Measurements from ENCODE around the gene SLC41A3. TPM values are rescaled to one million over a fixed set of nuclear protein-coding genes. Genes with fewer than 3 reads are reported as not detected.

SLC41A3 gene
- total and polyA plus RNA-seq, 10 of the 15 experiments (the other 5 are each of a cell fraction or from before 2014, with no cell fraction given): 8.3 to 29.5 (median 16.7) TPM

GRCh38 chr3:125960456-125961288 lies 123.3 kb downstream of the SLC41A3 start (continued):
- TF ChIP-seq IRF3 (IDR thresholded peaks at IDR 0.05): no peak
- no peak for TF ChIP-seq SMAD5 (IDR thresholded peaks at IDR 0.05; ENCODE audit: low read depth)

- no peaks in the 10 kb centered on the region for H3K4me1 ChIP-seq (ENCODE audit: control insufficient read depth, insufficient read depth, low read length)
- ChIA-PET CTCF (no interaction called here), POLR2A (no interaction called here), RAD21 (ENCODE audit: unreplicated experiment) (no interaction called here), SMC1A (ENCODE audit: uncharacterized antibody, unreplicated experiment) (no interaction called here)
- no peaks in the 10 kb centered on the region for H3K79me2 ChIP-seq (ENCODE audit: control insufficient read depth, insufficient read depth, low read length)
- DNase-seq (ENCODE audit: low read depth, low spot score) (no peak), ATAC-seq (no peak), FAIRE-seq (no peak)
- no peak overlapping the region for H3K4me3 ChIP-seq
- H3K27me3 ChIP-seq (replicated peaks in 1 of 2; ENCODE audit: control insufficient read depth in 2 of 2, insufficient read depth in 2 of 2, low read length in 1 of 2): no peaks in the 10 kb centered on the region
- BruUV-seq (replicated peaks): no TSS peak
- in situ Hi-C loops (cut with MboI): no loop called here
- no peak for TF ChIP-seq ZNF207 (IDR thresholded peaks at IDR 0.05; ENCODE audit: borderline replicate concordance)
- no peak for TF ChIP-seq TBL1XR1 (IDR thresholded peaks at IDR 0.05; ENCODE audit: low read depth, low read length)
- TF ChIP-seq SMARCA5 (IDR thresholded peaks at IDR 0.05): no peak
- 54% methylated on average over 14 of the region's 14 CpGs for WGBS (ENCODE audit: insufficient coverage, insufficient replicate concordance, low lambda C conversion rate, missing lambda C conversion rate)
- H3K27ac ChIP-seq (ENCODE audit: control insufficient read depth, insufficient read depth): no peak overlapping the region
- intact Hi-C loops (cut with micrococcal nuclease; ENCODE audit: unreplicated experiment): no loop called here
- no peaks in the 10 kb centered on the region; the same call in 2 of the 3 replicates for H3K9me3 ChIP-seq (replicated peaks; ENCODE audit: control insufficient read depth, insufficient read depth, low read length)
- no peak overlapping the region for H3K9ac ChIP-seq (ENCODE audit: control insufficient read depth, insufficient read depth, low read length)
- no peak overlapping the region for H3K4me2 ChIP-seq (ENCODE audit: control insufficient read depth, insufficient read depth)
- H2AFZ ChIP-seq (ENCODE audit: control insufficient read depth, low read depth, low read length): no peak overlapping the region
- no peaks in the 10 kb centered on the region for H3K36me3 ChIP-seq (ENCODE audit: control insufficient read depth in 2 of 2, insufficient read depth in 2 of 2, low read length in 1 of 2)
- no peaks in the 10 kb centered on the region for H4K20me1 ChIP-seq (ENCODE audit: control insufficient read depth, insufficient read depth)
Observed at GRCh38 chr3:125960066-125960424, 123.9 kb downstream of the SLC41A3 start.
